SK-N-SH (cell line): ENCODE measurements around the gene PFDN1. TPM values are rescaled to one million over a fixed set of nuclear protein-coding genes. Genes with fewer than 3 reads are reported as not detected.

Experiments
- CTCF ChIA-PET: fragments of 300-600, 350-600 bp; formaldehyde crosslinking; extraction: SDS; loops from one replicate; lab custom pipeline; 2021; lab: Yijun Ruan, JAX
- POLR2A ChIA-PET: fragments of 350-600 bp; sonication (Branson Sonifier 250); formaldehyde crosslinking; extraction: SDS; loops from one replicate; lab custom pipeline; 2020; ENCODE audit warnings: antibody characterized with exemption, inconsistent platforms; lab: Yijun Ruan, JAX
- DNase-seq: peaks from one replicate; pipeline ENCODE4 v3.0.0; 2012
- H2AFZ ChIP-seq: fragments of 200-600 bp; sonication (generic); 2 replicates; pipeline ENCODE4 v1.8.1; 2016; ENCODE audit warnings: antibody characterized with exemption, mild to moderate bottlenecking, low read depth
- H3F3A ChIP-seq: fragments of 200-600 bp; sonication (generic); replicated peaks from 2 replicates; pipeline ENCODE3; 2016; ENCODE audit warnings: antibody characterized with exemption, mild to moderate bottlenecking; ENCODE audit not compliant: insufficient read depth
- H3K27ac ChIP-seq, 2 experiments: fragments of 200-500 bp in 1 of 2; fragments of 200-600 bp in 1 of 2; sonication (Bioruptor generic) in 1 of 2; sonication (generic), shearing (Covaris generic) in 1 of 2; 2 replicates each; pipeline versions ENCODE4 v1.5.1 to v1.6.1; 2014 to 2016; ENCODE audit warnings: low read depth in 2 of 2, inconsistent platforms in 1 of 2, low read length in 1 of 2, mild to moderate bottlenecking in 1 of 2, mixed read lengths in 1 of 2
- H3K27me3 ChIP-seq: fragments of 200-600 bp; sonication (generic), shearing (Covaris generic); 2 replicates; pipeline ENCODE4 v1.6.1; 2016; ENCODE audit warnings: mixed run types; ENCODE audit not compliant: insufficient read depth
- H3K36me3 ChIP-seq, 2 experiments: fragments of 200-500 bp in 1 of 2; fragments of 200-600 bp in 1 of 2; sonication (Bioruptor generic) in 1 of 2; sonication (generic) in 1 of 2; replicated peaks in 1 of 2; 2 replicates each; pipeline versions ENCODE3 to v1.5.1; 2014 to 2016; ENCODE audit warnings: low read length in 1 of 2, mild to moderate bottlenecking in 1 of 2; ENCODE audit not compliant: insufficient read depth in 2 of 2, control insufficient read depth in 1 of 2
- H3K4me1 ChIP-seq, 2 experiments: fragments of 200-500 bp in 1 of 2; fragments of 200-600 bp in 1 of 2; sonication (Bioruptor generic) in 1 of 2; sonication (generic), shearing (Covaris generic) in 1 of 2; 2 replicates each; pipeline versions ENCODE4 v1.5.1 to v1.6.1; 2014 to 2016; ENCODE audit warnings: low read depth in 1 of 2, low read length in 1 of 2, mixed run types in 1 of 2; ENCODE audit not compliant: insufficient read depth in 2 of 2, control insufficient read depth in 1 of 2
- H3K4me2 ChIP-seq: fragments of 200-600 bp; sonication (generic), shearing (Covaris generic); 2 replicates; pipeline ENCODE4 v1.6.1; 2017; ENCODE audit warnings: mixed run types
- H3K4me3 ChIP-seq, 2 experiments: fragments of 200-500 bp in 1 of 2; fragments of 200-600 bp in 1 of 2; sonication (Bioruptor generic) in 1 of 2; sonication (generic), shearing (Covaris generic) in 1 of 2; 2 replicates each; pipeline versions ENCODE4 v1.5.1 to v1.8.1; 2014 to 2016; ENCODE audit warnings: low read depth in 2 of 2, inconsistent platforms in 1 of 2, low read length in 1 of 2, mild to moderate bottlenecking in 1 of 2, mixed read lengths in 1 of 2, moderate library complexity in 1 of 2
- H3K79me2 ChIP-seq: fragments of 200-600 bp; sonication (generic); 2 replicates; pipeline ENCODE4 v1.8.1; 2017; ENCODE audit warnings: mild to moderate bottlenecking; ENCODE audit not compliant: insufficient read depth
- H3K9ac ChIP-seq: fragments of 200-600 bp; sonication (generic); 2 replicates; pipeline ENCODE4 v1.6.1; 2017; ENCODE audit warnings: mixed run types
- H3K9me2 ChIP-seq: fragments of 200-600 bp; sonication (generic); 2 replicates; pipeline ENCODE4 v1.6.1; 2017; ENCODE audit warnings: mixed run types
- H3K9me3 ChIP-seq: fragments of 200-600 bp; sonication (generic); 2 replicates; pipeline ENCODE4 v1.6.1; 2017; ENCODE audit warnings: mixed run types, mild to moderate bottlenecking, moderate library complexity
- H4K20me1 ChIP-seq: fragments of 200-600 bp; sonication (generic); 2 replicates; pipeline ENCODE4 v1.6.1; 2017; ENCODE audit warnings: mild to moderate bottlenecking, mixed run types; ENCODE audit not compliant: insufficient read depth
- FOSL2 ChIP-seq: IDR thresholded peaks from 2 replicates; pipeline ENCODE4 v1.4.0; 2012; ENCODE audit warnings: low read depth, mild to moderate bottlenecking, moderate library complexity, borderline replicate concordance
- FOXJ3 ChIP-seq: sonication (generic); formaldehyde crosslinking; IDR thresholded peaks from 2 replicates; pipeline ENCODE4 v1.5.1; 2020; ENCODE audit warnings: mild to moderate bottlenecking, missing genetic modification reagents
- GABPA ChIP-seq: IDR thresholded peaks from 2 replicates; pipeline ENCODE4 v1.4.0; 2012; ENCODE audit warnings: low read depth, mild to moderate bottlenecking
- GATA2 ChIP-seq: sonication (generic); formaldehyde crosslinking; IDR thresholded peaks from 2 replicates; pipeline ENCODE4 v1.5.0; 2020; ENCODE audit warnings: mild to moderate bottlenecking, missing genetic modification reagents
- JUND ChIP-seq: IDR thresholded peaks from 2 replicates; pipeline ENCODE4 v1.4.0; 2012
- MEF2A ChIP-seq: IDR thresholded peaks from 2 replicates; pipeline ENCODE4 v1.4.0; 2012; ENCODE audit warnings: low read depth, borderline replicate concordance
- MXI1 ChIP-seq: IDR thresholded peaks from 2 replicates; pipeline ENCODE4 v1.6.1; 2012; ENCODE audit warnings: mild to moderate bottlenecking, low read depth, low read length, improper control_type of control experiment
- NFIC ChIP-seq: IDR thresholded peaks from 2 replicates; pipeline ENCODE4 v1.4.0; 2012; ENCODE audit warnings: borderline replicate concordance
- RCOR1 ChIP-seq: fragments of 150-350 bp; IDR thresholded peaks from 2 replicates; pipeline ENCODE4 v1.6.1; 2017; ENCODE audit warnings: antibody characterized with exemption, low read length
- RFX5 ChIP-seq: IDR thresholded peaks from 2 replicates; pipeline ENCODE4 v1.6.1; 2012; ENCODE audit warnings: mild to moderate bottlenecking, improper control_type of control experiment, low read length
- RXRA ChIP-seq: IDR thresholded peaks from 2 replicates; pipeline ENCODE4 v1.4.0; 2012; ENCODE audit warnings: low read depth, mild to moderate bottlenecking, borderline replicate concordance
- TAF1 ChIP-seq: IDR thresholded peaks from 2 replicates; pipeline ENCODE4 v1.6.1; 2012; ENCODE audit warnings: low read depth, mild to moderate bottlenecking, low read length, moderate library complexity, borderline replicate concordance
- TEAD4 ChIP-seq: IDR thresholded peaks from 2 replicates; pipeline ENCODE4 v1.4.0; 2012; ENCODE audit warnings: mild to moderate bottlenecking, borderline replicate concordance; ENCODE audit not compliant: insufficient read depth
- WGBS: methylation state at CpG from one replicate; pipeline ENCODE4 v1.1.6; 2017; ENCODE audit warnings: low lambda C conversion rate; 5-methylcytosine and 5-hydroxymethylcytosine counted together
- polyA plus RNA-seq, 3 experiments: library from polyadenylated mRNA; depleted of rRNA; stranded (reverse); fragments of >200 nt; gene quantifications; 2 replicates each; pipeline ENCODE4 v1.2.3, GENCODE V29; 2012
- TF ChIP-seq, protein P1 (sequence below): IDR thresholded peaks from 2 replicates; pipeline ENCODE4 v1.6.1; 2012; ENCODE audit warnings: mild to moderate bottlenecking, low read depth, low read length, moderate library complexity
- TF ChIP-seq, protein P2 (sequence below): IDR thresholded peaks from 2 replicates; pipeline ENCODE4 v1.4.0; 2012; ENCODE audit warnings: low read depth
- TF ChIP-seq, protein P3 (sequence below): fragments of 200-600 bp; sonication (generic); IDR thresholded peaks from 2 replicates; pipeline ENCODE4 v1.6.1; 2017; ENCODE audit warnings: antibody characterized with exemption, mild to moderate bottlenecking, moderate library complexity
- TF ChIP-seq, protein P4 (sequence below): fragments of 150-350 bp; IDR thresholded peaks from 2 replicates; pipeline ENCODE4 v1.6.1; 2017; ENCODE audit warnings: antibody characterized with exemption, low read length, low read depth, borderline replicate concordance

The PFDN1 gene
- polyA plus RNA-seq, 1 of the 3 experiments (the other 2 are of a cell fraction) = 55.2 TPM

DNA sequence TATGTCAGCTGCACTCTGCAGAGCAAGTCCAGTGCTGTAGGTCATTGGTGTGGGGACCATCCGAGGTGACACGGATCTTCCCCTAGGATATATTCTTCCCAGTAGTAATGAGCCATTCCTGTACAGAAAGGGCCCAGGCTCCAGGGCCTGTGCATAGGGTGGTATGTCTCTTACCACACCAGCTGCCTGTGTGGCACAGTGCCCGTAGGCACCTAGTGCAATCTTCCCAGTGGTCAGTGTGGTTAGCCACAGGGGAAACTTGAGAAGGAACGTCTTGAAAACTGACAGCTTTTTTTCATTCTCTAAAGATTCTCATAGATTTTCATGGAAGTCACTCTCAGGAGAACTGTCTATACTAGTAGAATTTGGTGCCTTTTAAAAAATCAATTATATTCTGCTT, 88.1 kb downstream of the PFDN1 start (continued):
- TF ChIP-seq, protein P1, sequence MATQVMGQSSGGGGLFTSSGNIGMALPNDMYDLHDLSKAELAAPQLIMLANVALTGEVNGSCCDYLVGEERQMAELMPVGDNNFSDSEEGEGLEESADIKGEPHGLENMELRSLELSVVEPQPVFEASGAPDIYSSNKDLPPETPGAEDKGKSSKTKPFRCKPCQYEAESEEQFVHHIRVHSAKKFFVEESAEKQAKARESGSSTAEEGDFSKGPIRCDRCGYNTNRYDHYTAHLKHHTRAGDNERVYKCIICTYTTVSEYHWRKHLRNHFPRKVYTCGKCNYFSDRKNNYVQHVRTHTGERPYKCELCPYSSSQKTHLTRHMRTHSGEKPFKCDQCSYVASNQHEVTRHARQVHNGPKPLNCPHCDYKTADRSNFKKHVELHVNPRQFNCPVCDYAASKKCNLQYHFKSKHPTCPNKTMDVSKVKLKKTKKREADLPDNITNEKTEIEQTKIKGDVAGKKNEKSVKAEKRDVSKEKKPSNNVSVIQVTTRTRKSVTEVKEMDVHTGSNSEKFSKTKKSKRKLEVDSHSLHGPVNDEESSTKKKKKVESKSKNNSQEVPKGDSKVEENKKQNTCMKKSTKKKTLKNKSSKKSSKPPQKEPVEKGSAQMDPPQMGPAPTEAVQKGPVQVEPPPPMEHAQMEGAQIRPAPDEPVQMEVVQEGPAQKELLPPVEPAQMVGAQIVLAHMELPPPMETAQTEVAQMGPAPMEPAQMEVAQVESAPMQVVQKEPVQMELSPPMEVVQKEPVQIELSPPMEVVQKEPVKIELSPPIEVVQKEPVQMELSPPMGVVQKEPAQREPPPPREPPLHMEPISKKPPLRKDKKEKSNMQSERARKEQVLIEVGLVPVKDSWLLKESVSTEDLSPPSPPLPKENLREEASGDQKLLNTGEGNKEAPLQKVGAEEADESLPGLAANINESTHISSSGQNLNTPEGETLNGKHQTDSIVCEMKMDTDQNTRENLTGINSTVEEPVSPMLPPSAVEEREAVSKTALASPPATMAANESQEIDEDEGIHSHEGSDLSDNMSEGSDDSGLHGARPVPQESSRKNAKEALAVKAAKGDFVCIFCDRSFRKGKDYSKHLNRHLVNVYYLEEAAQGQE = no peak
- TF ChIP-seq, protein P2, sequence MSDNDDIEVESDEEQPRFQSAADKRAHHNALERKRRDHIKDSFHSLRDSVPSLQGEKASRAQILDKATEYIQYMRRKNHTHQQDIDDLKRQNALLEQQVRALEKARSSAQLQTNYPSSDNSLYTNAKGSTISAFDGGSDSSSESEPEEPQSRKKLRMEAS = no peak
- TF ChIP-seq RFX5 (no peak), TAF1 (no peak), RXRA (no peak), FOXJ3 (CRISPR knock-in tag) (no peak), TEAD4 (no peak), JUND (peak; percentile 23; the same call in 1 of the 2 replicates), NFIC (peak; percentile 92), MXI1 (no peak), RCOR1 (no peak), MEF2A (no peak), GABPA (no peak)
- TF ChIP-seq, protein P3, sequence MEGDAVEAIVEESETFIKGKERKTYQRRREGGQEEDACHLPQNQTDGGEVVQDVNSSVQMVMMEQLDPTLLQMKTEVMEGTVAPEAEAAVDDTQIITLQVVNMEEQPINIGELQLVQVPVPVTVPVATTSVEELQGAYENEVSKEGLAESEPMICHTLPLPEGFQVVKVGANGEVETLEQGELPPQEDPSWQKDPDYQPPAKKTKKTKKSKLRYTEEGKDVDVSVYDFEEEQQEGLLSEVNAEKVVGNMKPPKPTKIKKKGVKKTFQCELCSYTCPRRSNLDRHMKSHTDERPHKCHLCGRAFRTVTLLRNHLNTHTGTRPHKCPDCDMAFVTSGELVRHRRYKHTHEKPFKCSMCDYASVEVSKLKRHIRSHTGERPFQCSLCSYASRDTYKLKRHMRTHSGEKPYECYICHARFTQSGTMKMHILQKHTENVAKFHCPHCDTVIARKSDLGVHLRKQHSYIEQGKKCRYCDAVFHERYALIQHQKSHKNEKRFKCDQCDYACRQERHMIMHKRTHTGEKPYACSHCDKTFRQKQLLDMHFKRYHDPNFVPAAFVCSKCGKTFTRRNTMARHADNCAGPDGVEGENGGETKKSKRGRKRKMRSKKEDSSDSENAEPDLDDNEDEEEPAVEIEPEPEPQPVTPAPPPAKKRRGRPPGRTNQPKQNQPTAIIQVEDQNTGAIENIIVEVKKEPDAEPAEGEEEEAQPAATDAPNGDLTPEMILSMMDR = no peak
- TF ChIP-seq, protein P4, sequence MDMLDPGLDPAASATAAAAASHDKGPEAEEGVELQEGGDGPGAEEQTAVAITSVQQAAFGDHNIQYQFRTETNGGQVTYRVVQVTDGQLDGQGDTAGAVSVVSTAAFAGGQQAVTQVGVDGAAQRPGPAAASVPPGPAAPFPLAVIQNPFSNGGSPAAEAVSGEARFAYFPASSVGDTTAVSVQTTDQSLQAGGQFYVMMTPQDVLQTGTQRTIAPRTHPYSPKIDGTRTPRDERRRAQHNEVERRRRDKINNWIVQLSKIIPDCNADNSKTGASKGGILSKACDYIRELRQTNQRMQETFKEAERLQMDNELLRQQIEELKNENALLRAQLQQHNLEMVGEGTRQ = no peak

DNA sequence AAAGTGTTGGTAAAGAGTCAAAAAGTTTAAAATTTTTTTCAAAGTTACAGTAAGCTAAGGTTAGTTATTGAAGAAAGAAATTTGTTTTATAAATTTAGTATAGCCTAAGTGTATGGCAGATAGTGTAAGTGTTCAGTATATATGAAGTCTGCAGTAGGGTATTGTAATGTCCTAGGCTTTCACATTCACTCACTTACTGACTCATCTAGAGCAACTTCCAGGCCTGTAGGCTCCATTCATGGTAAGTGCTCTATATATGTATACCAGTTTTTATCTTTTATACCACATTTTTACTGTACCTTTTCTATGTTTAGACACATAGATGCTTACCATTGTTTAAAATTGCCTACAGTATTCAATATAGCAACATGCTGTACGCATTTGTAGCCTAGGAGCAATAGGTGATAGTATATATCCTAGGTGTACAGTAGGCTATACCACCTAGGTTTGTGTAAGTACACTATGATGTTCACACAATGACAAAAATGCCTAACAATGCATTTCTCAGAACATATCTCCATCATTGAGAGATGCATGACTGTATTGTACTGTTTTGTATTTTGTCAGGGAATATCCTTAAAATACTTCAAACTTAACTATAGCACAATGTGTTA, 89.4 kb downstream of the PFDN1 start:
- Histone ChIP-seq H3K27ac (peak overlapping the region in 1 of 2 experiments; percentile 68; a peak in 2 of 4 replicates), H3K27me3 (no peaks in the 10 kb centered on the region), H3K4me3 (no peak overlapping the region), H4K20me1 (no peaks in the 10 kb centered on the region), H3K9me2 (no peaks in the 10 kb centered on the region), H3K9me3 (no peaks in the 10 kb centered on the region), H3K4me1 (peaks cover 0 to 19% of the 10 kb centered on the region in 2 experiments; a peak in 1 of 4 replicates), H3F3A (no peaks in the 10 kb centered on the region), H3K9ac (no peak overlapping the region), H3K36me3 (no peaks in the 10 kb centered on the region), H3K79me2 (no peaks in the 10 kb centered on the region), H2AFZ (no peak overlapping the region), H3K4me2 (no peak overlapping the region)
- ChIA-PET POLR2A (no interaction called here), CTCF (interaction anchor here (0.8 kb wide), 1 partner anchor 31 kb away, joined by 3 read pairs; no protein-coding TSS in a partner anchor)
- TF ChIP-seq FOSL2 (no peak), GATA2 (CRISPR knock-in tag) (no peak)
- DNase-seq = no peak
- 100% methylated on average over 1 of the region's 1 CpG for WGBS
